ENCODE data around the gene SYNGR2.
"Not testable (repeated sequence)": the region's sequence is repeated elsewhere in the genome, so short reads cannot be mapped to it uniquely, and the experiment has no call there.

Gene SYNGR2

DNA sequence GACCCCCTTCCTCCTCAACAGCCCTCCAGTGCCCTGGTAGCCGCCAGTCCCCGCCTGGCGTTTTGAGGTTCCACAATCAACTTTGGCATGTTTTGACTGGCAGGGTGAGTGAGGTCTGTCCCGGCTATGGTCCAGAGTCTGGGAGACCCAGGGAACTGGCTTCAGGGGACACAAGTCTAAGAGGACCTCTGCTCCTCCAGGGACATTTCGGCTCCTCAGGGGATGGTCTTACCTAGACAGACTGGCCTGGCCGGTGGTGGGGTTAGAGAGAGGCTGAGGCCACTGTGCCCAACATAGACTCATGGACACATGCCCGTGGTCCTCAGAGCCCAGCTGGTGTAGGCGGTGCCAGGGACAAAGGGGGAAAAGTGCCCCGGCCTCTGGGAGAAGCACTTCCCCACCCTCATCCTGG is 35.6 kb upstream of the SYNGR2 start:
- DNase-seq (ENCODE audit: low read depth in 1 of 2, low spot score in 1 of 2): no peak
- TF ChIP-seq JUND (IDR thresholded peaks at IDR 0.05; ENCODE audit: low read depth): no peak
- in situ Hi-C loops (cut with HindIII; ENCODE audit: low pct_unique_long_range_greater_than_20kb, low sequenced_read_pairs): no loop called here

DNA sequence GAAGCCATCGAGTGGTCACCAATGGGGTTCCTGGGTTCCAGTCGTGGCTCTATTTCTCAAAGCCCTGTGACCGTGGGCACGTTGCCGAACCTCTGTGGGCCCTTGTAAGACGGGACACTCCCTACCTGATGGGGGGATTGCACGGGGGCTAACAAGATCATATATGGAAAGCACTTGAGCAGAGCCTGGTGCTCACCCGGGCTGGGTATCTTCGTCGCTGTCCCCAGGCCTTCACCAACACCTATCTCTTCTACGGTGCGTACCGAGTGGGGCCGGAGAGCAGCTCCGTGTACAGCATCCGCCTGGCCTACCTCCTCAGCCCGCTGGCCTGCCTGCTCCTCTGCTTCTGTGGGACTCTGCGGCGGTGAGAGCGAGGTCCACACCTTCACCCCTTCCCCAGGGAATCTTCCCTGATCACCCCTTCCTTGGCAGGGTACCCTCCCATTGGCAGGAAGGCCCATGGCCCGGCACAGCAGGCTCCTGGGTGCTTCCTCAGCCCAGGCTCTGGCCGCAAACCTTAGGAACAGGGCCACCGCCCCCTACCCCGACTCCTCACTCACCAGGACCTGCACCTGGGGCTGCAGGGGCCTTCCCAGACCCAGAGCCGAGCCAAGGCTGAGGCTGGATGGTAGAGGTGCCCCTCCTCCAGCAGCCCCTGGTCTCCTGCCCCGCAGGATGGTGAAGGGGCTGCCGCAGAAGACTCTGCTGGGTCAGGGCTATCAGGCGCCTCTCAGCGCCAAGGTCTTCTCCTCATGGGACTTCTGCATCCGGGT is 35.0 kb upstream of the SYNGR2 start:
- TF ChIP-seq JUND (IDR thresholded peaks at IDR 0.05; ENCODE audit: low read depth): no peak
- in situ Hi-C loops (cut with HindIII; ENCODE audit: low pct_unique_long_range_greater_than_20kb, low sequenced_read_pairs): no loop called here
- DNase-seq (ENCODE audit: low read depth in 1 of 2, low spot score in 1 of 2): no peak

DNA sequence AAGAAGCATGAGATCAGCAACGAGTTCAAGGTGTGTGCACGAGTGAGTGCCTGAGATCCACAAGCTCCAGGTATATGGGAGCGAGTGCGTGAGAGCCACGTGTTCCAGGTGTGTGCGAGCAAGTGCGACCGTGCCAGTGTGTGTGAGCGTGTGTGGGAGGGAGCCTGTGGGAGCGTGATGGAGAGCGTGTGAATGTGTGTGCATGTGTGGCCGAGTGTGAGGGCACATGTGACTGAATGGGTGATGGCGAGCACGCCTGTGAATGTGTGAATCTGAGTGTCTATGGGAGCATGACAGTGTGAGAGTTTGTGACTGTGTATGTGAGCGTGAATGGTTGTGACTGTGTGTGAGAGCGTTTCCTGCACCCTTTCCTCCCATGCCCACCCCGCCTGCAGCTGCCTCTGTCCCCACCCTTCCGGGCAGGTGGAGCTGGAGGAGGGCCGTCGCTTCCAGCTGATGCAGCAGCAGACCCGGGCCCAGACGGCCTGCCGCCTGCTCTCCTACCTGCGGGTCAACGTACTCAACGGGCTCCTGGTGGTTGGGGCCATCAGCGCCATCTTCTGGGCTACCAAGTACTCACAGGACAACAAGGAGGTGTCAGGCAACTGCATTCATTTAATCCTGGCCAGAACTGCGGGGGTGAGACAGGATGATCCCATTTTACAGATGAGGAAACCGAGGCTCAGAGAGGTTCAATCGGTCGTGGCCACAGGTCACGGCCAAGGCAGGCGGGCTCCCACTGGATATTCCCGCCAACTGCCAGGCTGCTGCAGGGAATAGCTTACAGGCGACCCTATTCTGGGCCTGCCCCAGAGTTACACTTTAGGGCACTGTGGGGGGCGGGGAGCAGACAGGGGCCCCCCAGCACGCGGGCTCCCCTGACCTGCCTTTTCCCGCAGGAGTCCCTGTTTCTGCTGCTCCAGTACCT is 34.1 kb upstream of the SYNGR2 start:
- peak; percentile 77 to 89 for DNase-seq (ENCODE audit: low read depth in 1 of 2, low spot score in 1 of 2)
- no peak for TF ChIP-seq JUND (IDR thresholded peaks at IDR 0.05; ENCODE audit: low read depth)
- in situ Hi-C loops (cut with HindIII; ENCODE audit: low pct_unique_long_range_greater_than_20kb, low sequenced_read_pairs): no loop called here

DNA sequence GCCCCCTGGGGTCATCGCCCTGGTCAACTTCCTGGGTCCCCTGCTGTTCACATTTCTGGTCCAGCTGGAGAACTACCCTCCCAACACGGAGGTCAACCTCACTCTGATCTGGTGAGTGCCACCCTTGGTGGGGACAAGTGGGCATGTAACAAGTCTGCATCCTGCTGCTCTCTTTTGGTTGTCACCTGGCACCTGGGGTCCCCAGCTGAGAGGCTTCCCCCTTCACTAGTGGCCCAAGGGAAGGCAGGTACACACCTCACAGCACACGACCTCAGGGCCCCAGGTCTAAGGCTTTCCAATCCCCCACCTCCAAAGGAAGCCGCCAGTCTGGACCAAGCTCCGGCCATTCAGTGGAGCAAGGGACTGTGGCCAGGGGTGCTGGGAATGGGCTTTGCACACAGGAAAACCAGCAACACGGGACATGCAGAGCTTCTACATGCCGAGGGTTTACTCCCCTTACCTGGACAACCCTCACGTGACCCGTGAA is 33.4 kb upstream of the SYNGR2 start:
- DNase-seq (ENCODE audit: low read depth in 1 of 2, low spot score in 1 of 2): no peak
- in situ Hi-C loops (cut with HindIII; ENCODE audit: low pct_unique_long_range_greater_than_20kb, low sequenced_read_pairs): no loop called here
- no peak for TF ChIP-seq JUND (IDR thresholded peaks at IDR 0.05; ENCODE audit: low read depth)

DNA sequence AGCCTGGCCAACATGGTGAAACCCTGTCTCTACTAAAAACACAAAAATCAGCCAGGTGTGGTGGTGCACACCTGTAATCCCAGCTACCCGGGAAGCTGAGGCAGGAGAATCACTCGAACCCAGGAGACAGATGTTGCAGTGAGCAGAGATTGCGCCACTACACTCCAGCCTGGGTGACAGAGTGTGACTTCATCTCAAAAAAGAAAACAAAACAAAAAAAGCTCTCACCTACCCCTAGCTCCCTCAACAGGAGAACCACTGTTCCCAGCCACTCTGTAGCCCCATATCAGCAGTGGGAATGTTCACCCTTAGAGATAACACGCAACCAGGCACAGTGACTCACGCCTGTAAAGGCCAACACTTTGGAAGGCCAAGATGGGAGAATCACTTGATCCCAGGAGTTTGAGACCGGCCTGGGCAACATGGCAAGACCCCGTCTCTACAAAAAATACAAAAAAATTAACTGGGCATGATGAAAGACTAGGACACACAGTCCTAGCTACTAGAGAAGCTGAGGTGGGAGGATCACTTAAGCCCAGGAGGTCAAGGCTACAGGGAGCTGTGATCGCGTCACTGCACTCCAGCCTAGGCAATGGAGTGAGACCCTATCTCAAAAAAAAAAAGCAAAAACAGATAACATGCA is 32.4 kb upstream of the SYNGR2 start:
- TF ChIP-seq JUND (IDR thresholded peaks at IDR 0.05; ENCODE audit: low read depth): no peak
- in situ Hi-C loops (cut with HindIII; ENCODE audit: low pct_unique_long_range_greater_than_20kb, low sequenced_read_pairs): no loop called here
- no peak for DNase-seq (ENCODE audit: low read depth in 1 of 2, low spot score in 1 of 2)

DNA sequence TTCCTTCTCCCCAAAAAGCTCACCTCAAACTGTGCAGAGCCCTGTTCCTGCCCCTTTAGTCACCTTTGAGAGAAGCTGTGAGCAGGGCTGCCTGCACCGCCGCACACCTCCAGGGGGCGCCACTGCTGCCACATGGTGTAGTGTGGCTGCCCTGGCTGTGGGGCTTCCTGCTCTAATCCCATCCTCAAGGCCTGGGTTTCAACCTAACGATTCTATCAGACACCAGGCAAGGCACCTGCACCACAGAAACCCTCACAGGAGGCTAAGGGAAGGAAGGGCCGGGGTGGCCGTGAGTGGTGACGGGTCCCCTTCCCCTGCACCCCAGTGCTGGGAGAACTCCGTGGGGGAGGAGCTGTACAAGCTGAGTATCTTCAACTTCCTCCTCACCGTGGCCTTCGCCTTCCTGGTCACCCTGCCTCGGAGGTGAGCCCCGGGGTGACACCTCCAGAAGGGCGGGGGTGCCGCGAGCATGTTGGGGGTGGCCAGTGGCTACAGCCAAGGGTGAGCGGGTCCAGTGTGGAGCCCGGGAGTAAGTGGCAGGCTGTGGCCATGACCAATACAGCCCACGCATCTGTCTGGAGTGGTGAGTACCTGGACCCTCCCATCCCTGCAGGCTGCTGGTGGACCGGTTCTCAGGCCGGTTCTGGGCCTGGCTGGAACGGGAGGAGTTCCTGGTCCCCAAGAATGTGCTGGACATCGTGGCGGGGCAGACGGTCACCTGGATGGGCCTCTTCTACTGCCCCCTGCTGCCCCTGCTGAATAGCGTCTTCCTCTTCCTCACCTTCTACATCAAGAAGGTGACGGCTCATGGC is 30.8 kb upstream of the SYNGR2 start:
- DNase-seq (ENCODE audit: low read depth in 1 of 2, low spot score in 1 of 2): peak in 1 of 2 experiments; percentile 93
- no peak for TF ChIP-seq JUND (IDR thresholded peaks at IDR 0.05; ENCODE audit: low read depth)
- in situ Hi-C loops (cut with HindIII; ENCODE audit: low pct_unique_long_range_greater_than_20kb, low sequenced_read_pairs): no loop called here

DNA sequence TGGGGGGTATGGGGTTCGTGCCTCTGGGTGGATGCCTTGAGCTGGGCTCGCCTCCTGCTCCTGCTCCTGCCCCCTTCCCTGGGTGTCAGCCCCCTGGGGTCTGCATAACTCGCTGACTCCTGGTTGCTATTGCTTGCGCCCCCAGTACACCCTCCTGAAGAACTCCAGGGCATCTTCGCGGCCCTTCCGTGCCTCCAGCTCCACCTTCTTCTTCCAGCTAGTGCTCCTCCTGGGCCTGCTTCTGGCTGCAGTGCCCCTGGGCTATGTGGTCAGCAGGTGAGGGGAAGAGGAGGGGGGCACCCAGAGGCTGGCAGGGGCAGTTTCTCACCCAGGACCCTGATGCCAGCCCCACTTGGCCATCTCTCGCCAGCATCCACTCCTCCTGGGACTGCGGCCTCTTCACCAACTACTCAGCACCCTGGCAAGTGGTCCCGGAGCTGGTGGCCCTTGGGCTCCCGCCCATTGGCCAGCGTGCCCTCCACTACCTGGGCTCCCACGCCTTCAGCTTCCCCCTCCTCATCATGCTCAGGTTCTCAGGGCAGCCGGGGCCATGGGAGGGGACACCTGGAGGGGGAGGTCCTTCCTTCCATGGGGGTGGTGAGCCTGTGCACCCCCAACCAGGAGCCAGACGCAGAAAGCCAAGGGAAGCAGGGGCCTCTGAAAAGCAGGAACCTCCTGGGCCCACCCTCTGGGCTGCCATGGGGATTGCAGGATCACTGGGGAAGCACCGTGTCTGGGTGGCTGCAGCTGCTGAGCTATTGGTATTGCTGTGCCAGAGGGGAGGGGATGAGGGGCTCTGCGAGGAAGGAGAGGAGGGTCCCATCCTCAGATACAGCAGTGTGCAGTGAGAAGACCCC is 29.9 kb upstream of the SYNGR2 start:
- in situ Hi-C loops (cut with HindIII; ENCODE audit: low pct_unique_long_range_greater_than_20kb, low sequenced_read_pairs): no loop called here
- no peak for TF ChIP-seq JUND (IDR thresholded peaks at IDR 0.05; ENCODE audit: low read depth)
- no peak for DNase-seq (ENCODE audit: low read depth in 1 of 2, low spot score in 1 of 2)

DNA sequence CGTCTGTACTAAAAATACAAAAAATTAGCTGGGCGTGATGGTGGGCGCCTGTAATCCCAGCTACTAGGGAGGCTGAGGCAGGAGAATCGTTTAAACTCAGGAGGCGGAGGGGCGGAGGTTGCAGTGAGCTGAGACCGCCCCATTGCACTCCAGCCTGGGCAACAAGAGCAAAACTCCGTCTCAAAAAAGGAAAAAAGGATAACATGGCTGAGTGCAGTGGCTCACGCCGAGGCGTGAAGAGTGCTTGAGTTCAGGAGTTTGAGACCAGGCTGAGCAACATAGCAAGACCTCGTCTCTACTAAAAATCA is 28.6 kb upstream of the SYNGR2 start:
- DNase-seq (ENCODE audit: low read depth in 1 of 2, low spot score in 1 of 2); in situ Hi-C loops (cut with HindIII; ENCODE audit: low pct_unique_long_range_greater_than_20kb, low sequenced_read_pairs): not testable (repeated sequence)

DNA sequence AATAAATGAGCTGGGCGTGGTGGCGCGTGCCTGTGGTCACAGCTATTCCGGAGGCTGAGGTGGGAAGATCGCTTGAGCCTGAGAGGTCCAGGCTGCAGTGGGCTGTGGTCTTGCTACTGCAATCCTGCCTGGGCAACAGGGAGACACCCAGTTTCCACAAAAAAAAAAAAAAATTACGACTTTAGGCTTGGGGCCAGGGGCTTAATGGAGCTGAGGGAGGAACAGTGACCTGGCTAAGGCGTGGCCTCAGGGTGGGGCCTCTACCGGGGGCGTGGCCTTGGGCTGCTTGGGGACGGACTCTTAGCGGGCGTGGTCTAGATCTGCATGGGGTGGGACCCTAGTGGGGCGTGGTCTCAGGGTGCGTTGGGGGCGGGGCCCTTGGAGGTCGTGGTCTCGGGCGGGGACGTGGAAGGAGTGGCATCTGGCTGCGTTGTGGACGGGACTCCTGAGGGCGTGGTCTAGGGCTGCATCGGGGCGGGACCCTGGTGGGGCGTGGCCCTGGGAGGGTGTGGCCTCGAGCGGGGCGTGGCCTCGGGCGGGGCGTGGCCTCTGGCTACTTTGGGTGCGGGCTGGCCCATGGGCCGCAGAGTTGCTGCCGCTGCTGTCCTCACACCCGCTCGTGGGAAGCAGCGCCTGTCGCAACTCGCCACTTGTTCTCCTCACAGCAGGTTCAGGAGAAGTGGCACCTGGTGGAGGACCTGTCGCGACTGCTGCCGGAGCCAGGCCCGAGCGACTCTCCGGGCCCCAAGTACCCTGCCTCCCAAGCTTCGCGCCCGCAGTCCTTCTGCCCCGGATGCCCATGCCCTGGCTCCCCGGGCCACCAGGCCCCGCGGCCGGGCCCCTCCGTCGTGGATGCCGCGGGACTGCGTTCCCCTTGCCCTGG is 28.0 kb upstream of the SYNGR2 start:
- TF ChIP-seq JUND (IDR thresholded peaks at IDR 0.05; ENCODE audit: low read depth): no peak
- in situ Hi-C loops (cut with HindIII; ENCODE audit: low pct_unique_long_range_greater_than_20kb, low sequenced_read_pairs): no loop called here
- DNase-seq (ENCODE audit: low read depth in 1 of 2, low spot score in 1 of 2): peak; percentile 81 to 100

DNA sequence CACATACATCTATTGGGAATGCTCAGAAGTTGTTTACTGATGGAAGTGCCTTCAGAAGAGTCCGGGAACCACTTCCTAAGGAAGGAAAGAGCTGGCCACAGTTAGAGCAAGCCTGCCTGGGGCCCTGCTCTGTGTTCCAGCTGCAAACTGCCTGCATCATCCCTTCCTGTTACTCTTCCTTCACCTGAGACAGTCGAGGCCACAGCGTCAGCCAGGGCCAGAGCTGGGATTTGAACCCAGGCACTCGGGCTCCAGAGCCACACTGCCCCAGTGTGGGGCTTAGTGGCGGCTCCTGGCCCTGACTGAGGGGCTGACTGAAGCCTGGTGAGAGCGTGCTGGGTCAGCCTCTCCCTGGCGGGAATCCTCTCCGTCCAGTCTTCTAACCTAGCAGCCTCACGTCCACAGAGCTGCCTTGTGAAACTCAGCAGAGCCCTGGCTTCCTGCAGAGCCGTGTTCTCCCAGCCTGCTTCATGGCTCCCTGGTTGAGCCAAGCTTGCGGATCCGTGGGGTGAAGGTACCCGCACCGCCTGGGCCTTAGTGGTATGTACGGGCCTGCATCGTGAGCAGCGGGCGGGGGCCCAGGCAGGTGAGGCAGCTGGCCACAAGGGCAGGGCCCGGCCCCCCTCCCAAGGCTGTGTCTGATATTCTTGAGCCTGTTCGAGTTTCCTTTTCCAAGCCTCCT is 26.8 kb upstream of the SYNGR2 start:
- no peak for DNase-seq (ENCODE audit: low read depth in 1 of 2, low spot score in 1 of 2)
- in situ Hi-C loops (cut with HindIII; ENCODE audit: low pct_unique_long_range_greater_than_20kb, low sequenced_read_pairs): no loop called here
- TF ChIP-seq JUND (IDR thresholded peaks at IDR 0.05; ENCODE audit: low read depth): no peak

Measured in T47D (cell line).